GM21723 (cell line): ENCODE results near the gene SLC1A2.

Source experiments
- ATAC-seq: cut with Tn5 transposase; IDR thresholded peaks from one replicate; pipeline ENCODE4 v1.9.1; 2021; ENCODE audit warnings: mild to moderate bottlenecking, moderate library complexity; ENCODE audit not compliant: unreplicated experiment

Gene SLC1A2

DNA sequence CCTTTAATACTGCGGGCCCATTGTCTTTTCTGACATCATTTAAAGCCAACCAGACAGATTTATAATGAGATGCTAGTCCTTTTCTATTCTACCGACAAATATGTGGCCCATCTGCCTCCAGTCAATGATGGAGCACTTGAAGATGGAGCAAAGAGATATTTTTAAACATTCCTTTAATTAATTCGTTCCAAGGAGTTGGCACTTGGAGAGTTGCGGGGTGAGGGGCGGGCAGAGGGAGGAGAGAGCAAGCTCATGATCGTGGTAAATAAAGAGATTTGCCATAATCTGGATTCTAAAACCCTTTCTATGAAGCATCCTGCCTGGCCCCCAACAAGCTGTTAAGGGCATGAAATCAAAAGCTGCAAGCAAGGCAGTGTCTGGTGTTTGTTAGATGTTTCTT, 5.0 kb downstream of the SLC1A2 start:
- ATAC-seq: no peak

DNA sequence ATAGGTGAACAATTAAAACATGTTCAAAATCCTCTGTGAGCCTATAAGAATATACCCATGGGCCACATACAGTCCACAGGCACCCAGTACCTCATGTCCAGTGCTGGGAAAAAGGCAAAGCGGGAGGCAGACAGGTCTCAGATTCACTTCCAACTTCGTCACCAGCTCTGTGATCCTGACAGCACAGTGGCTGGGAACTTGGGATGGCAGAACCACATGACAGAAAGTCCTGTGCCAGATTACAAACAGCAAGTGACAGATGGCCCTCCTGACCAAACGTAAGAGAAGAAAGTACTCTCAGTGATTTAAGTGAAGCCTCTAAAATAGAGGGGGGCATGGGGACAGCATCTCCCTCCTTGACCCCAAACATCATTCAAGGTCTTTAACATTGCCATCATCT, 5.8 kb downstream of the SLC1A2 start:
- ATAC-seq: no peak

DNA sequence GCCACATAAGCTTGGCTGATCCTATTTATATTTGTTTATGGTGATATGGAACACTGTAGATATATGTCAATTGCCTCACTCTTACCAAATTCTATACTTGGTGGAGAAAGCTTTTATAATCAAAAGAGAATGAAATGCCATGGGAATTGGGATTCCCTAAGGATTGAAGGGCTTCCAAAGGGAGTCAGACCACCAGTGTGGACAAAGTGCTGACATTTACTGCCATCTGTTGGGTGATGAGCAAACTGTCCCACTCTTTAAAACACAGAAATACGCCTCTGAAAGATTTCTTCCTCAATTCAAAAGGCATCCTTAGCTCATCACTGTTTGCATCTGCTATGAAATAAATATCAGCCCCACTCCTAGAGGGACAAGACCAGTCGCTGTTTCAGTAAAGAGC, 7.1 kb downstream of the SLC1A2 start:
- no peak for ATAC-seq

DNA sequence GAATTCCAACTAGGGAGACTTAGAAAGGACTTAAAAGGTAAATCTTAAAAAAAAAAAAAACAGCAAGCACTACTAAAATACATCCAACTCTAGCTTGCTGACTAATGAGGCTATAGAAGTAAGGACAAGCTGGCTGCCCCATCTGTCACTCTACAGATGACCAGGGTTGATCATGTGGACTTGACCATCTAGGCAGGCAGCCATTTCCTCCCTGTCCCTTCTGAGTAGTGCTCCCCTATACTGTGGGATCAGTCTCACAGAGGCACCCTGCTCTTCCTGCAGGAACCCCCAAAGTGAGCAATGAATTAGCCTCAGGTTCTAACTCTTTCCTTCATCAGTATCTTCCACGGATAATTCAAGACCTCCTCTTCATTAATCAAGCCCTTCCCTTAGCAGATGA, 12.3 kb downstream of the SLC1A2 start:
- no peak for ATAC-seq

DNA sequence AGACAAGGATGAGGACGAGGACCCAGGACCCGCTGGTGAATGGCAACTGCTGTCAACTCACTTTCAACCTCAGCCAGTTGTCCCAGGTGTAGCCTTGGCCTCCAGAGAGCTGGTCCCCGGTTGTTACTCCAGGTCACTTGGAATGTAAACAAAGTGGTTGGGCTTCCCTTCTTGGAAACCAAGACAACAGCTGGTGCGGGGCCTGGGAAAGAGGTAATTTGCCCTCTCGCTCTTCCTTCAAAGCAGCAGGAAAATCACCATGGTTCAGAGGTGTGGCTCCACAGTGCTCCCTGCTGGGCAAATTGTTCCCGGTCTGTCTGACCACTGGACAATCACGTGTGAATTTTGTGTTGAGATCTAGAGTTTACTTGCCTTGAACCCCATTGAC, 15.0 kb downstream of the SLC1A2 start:
- no peak for ATAC-seq

DNA sequence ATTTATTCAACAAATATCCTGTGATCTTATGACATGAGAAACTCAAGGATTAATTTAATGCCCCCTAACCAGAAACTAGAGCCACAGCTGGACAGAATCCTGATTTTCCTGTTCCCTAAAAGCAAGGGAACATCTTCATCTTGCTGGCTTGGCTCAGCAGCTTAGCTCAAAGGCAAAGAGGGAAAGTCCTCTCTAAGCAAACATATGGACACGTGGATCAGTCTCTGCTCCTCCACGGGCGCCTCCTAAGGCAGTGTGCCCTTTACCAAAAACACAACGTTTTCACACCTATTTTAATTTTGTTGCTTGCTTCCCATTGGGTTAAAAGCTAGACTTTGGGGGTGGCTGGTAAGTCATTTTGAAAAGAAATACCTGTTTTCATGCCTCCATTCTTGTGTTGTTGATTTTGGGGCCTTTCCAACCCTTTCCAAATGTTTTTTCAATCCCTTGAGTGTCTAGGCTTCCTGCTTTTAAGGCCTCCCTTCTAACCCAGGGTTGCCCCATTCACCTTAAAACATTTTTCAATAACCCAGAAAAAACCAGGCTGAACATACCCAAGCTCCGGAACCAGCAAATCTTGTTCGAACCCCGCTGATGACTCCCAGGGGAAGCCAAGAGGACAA, 15.5 kb downstream of the SLC1A2 start:
- no peak for ATAC-seq

DNA sequence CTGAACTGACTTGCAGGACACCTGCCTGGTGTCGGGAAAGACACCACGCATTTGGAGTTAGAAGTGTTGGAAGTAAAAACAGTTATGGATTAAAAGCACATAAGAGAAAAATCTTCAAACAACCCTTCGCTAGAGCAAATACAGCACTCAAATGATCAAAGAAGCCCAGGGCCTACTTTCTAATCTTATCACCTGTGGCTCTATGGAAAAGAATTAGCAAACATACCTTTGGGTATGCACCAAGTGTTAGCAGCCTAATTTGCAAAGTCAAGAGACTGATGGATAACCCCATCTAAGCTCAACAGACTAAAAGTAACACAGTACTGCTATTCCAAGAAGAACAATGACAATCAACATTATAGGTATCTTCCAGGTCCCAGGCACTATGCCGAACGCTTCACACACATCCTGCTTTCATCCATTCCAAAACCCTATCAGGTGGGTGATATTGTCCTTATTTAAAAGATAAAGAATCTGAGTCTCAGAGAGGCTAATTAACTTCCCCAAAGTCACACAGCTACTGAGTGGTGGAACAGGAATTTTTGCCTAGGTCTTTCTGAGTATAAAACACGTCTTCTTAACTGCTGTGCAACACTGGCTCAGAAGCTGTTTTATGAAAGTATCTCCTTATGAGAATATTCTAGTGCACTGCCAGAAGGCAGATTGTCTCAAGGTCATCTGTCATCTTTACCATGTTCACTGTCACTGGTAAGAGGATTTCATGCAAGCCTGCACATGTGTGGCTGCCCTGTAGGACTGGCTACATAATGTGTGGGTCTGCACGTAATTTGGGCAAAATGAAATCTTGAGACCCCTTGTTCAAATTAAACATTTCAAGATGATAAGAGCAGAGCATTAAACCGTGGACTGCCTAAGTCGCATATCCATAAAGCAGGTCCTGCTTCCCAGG, 16.4 kb downstream of the SLC1A2 start:
- no peak for ATAC-seq

DNA sequence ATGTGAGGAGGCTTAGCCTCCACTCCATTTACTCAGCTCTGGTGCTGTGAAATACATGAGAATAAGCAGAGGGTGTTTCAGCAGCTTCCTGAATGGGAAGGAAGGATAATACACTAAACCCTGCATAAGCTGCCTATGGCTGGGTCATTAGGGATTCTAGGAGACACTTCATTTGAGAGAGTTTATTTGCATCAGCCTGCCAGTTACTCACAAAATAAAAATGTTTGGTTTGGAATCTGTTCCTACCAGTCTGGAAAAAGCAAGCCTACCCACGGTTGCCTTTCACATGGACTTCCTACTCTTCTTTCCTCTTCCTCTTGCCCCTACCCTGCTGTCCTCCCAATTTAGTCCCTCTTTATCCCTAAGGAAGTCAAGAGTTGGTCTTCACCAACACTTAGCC, 20.5 kb downstream of the SLC1A2 start:
- ATAC-seq: no peak

DNA sequence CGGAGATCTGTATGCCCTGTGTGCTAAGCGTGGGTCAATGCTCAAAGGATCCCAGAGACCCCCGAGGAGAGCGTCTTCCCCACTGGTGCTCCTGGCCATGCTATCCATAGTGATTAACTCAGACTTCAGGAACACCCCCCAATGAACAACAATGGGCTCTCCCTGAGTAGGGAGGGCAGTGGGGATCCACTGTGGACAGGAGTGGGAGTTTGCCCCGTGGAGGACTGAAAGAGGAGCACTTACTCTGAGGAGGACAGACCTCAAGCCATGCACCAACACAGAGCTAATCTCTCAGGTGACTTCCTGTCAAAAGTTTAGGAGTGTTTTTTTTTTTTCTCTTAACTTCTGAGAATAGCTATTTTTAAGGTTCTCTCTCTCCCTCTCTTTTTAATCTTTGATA, 24.4 kb downstream of the SLC1A2 start:
- no peak for ATAC-seq

DNA sequence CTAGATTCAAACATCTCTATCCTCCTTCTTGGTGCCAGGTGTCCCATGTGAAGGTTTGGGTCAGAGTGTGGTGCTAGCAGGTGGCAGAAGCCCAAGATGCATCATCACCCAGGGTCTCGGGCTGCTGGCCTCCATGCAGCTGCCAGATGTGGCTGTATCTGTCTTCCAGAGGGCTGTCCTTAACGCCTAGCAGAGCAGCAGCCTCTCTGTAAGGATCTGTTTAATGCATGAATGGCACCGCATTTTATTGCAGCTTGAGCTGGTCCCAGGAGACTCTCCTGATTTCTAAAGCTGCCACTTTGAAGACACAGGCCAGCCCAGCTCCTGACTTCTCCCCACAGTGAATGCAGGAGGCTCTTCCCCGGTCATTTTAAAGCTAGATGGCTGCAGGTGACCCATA, 26.3 kb downstream of the SLC1A2 start:
- ATAC-seq: no peak

DNA sequence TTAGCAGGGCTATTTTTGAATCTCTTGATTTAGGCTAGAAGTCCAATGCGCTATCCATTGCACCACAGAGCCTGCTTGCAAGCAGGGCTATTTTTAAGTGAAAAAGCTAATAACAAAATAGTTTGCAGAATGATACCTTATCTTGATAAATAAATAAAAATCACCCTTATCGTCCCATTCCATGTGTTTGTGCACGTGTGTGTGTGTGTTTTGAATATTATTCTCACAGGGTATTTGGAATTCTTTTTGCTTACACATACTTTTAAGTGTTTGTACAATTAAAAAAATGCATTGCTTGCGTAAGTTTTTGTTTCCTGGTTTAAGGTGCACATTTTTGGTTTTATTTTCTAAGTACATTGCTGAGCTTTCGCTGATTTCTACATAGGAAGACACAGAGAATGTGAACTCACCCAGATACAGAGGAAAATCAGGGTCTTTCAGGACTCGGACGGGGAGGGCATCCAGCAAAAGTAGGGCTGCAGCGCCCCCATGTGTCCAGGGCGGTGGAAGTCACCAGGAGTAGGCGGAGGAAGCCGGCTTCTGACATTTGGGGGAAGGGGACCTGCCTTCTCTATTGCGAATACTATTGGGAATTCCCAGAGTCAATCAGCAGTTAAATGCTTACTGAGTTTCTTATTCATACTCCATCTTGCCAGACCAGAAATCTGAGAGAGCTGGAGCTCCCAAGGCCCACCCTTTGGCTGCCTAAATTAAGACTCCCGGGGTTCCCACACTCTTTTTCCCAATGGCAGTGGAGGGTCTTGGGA, 27.3 kb downstream of the SLC1A2 start:
- ATAC-seq: peak; percentile 47

DNA sequence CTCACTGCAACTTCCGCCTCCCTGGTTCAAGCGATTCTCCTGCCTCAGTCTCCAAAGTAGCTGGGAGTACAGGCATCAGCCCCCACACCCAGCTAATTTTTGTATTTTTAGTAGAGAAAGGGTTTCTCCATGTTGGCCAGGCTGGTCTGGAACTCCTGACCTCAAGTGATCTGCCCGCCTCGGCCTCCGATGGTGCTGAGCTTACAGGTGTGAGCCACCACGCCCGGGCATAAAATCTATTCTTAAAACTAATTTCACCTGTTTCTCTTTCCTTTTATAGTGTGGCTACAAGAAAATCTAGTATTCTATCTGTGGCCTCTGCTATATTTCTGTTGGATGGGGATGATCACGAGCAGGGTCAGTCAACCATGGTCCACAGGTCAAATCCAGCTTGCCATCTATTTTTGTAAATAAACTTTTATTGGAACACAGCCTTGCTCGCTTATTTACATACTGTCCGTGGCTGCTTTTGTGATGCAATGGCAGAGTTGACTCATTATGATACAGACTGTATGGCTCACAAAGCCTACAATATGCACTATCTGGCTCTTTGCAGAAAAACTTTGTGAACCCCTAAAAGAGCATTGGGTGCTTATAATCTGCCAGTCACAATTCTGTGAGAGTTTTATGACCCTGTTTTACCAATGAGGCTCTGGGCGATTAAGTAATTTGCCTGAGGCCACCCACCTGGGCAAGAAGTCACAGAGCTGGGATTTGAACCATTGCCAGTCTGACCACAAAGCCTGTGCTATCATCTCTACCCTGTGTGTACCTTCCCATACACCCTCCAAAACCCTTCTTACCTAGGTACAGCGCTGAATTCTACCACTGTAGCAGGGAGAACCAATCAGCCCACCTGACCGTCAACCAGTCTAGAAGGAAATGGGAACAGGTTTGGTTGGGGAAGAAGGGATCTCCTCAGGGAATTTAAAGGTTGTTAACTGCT, 28.3 kb downstream of the SLC1A2 start:
- ATAC-seq: peak; percentile 88

DNA sequence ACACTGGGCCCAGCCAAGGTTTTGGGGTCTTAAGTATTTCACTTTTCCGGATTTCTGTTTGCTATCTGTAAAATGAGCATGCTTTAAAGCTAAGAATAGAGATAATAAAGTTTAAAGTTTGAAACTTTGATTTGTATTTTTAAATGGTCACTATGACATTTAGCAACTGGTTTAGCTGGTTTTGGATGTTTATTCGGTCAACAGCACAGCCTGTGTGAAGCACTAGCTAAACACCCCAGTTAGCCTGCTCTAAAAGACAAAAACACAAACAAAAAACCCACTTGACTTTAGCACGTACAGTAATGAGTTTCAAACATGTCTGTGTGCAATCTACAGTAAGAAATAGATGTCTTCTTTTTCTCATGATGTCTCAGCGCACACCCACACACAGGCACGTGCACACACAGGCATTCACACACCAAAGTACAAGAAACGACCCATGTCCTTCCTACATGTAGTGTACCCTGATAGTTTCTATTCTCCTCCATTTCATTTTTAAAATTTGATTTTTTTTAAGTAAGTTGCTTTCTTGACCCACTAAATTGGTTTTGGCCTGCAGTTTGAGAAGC, 29.4 kb downstream of the SLC1A2 start:
- ATAC-seq: no peak

DNA sequence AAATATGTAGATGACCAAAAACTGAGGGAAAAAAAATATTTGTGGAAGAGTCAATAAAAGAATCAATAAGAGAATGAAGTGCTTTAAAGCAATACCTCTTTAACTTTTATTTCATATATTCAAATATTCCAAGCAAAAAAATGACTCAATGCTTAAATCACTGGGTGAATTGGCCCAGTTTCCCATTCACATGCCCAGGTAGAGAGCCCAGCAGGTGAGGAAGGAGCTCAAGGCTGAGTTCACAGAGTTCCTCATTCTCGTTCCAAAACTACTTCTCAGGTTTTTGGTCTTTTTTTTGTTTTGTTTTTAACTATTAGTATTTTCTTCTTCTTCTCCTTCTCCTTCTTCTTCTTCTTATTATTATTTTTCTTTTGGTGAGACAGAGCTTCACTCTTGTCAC, 30.2 kb downstream of the SLC1A2 start:
- no peak for ATAC-seq

DNA sequence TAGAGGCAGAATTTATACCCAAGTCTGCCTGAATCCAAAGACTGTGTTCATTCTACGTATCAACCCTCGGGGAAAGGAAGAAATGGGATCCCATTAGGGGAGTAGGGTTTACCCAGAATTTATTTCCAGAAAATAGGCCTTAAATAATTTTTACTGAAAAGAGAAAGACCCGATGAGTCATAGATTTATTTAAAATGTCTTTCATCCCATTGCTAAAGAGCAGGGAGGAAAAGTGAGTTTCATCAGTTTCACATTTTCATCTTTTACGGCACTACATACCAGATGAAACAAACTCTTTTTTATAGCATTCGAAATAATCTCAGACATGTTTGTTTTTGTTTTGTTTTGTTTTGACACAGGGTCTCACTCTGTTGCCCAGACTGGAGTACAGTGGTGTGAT, 31.3 kb downstream of the SLC1A2 start:
- ATAC-seq: no peak

DNA sequence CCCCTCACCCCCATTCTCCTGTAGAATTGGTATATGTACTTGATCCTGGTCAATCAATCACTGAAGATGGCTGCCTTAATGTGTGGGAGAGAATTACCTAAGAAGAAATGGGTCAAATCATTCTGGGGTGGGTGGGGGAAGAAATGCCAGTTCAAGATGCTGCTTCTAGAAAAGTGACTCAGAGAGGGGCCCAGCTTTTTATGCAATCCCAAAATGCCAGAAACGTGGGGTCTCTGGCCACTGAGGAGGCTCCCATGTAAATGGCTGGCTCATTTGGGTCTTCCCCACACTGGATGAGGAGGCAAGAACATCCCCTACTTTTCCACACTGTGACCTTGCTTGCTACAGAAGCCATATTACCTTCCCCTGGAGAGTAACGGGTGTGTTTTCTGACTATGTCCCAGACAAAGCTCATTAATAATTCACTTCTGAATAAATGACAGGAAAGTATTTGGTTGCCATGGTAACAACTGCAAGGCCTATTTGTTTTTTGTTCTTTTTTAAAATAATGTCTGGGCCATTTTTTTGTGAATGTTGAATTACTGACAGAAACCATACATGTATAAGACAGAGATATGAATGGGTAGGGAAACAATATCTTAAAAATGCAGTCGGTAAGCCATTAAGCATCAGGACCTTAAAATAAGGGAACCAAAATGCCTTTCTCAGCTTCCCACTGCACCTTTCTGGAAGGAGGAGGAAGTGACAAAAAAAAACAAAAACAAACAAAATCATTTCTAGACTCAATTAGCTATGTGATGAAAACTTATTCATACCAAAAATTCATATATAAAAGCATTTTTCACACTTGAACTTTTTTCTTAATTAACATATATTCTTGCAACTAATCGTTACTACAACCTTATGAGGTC, 32.0 kb downstream of the SLC1A2 start:
- ATAC-seq: no peak

DNA sequence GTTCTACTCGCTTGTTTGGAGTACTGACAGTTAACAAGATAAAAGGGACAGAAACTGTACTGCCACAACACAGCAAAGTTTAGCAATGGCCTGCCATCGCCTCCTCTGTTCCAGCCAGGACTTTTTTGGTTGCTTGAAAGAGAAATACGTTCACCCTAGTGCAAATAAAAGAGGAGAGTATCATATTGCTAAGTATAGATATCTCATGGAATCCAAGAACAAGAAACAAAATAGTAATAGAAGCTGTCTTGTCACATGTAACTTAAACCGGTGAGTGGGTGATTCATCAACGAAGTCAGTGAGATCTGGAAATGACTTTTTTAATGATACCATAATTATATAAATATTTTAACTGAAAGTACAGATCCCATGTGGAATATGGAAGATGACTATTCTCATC, 35.4 kb downstream of the SLC1A2 start:
- no peak for ATAC-seq

DNA sequence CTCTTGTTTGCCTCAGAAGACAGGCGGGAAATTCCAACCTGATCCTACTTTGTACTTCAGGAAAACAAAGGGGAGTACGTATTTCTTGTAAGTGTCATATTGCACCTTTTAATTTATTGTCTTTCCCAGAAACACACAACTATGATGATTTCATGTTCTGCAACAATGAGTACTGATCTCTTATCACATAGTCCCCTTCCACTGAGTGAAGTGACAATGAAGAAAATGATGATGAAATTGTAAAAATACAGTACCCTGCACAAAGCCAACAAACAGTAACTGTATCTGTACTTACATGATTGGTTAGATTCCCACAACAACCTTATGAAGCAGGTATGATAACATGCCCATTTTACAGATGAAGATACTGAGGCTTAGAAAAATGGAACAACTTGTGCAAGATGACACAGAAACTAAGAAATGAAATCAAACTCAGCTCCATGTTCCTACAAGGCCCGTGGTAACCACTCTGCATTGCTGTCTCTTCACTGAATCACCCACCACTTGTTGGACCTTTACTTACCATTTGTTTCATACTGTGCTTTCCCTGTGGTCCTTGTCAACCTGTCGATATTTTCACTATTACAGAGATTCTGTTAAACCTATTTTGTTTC, 37.5 kb downstream of the SLC1A2 start:
- ATAC-seq: no peak

DNA sequence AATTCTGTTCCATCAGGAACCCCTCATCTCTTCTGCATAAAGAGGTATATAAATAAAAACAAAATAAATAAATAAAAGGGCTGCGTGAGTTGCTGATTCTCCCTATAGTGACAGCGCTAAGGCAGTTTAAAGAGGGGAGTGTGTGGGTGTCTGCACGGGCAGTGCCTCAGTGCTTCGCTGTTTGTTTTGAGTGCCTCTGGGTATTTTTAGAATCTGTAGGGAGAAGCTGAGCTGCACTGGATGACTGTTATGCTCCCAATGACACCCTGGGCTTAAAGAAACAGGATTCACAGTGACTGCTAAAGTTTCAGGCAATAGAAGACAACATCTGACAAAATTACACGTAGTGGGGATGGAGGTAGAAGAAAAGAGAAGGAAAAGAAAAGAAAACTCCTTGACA, 38.8 kb downstream of the SLC1A2 start:
- ATAC-seq: no peak
